ENCODE data around the gene METTL26.

GRCh38 chr16:671353-672131 is 35.4 kb upstream of the METTL26 start:
- no peak for TF ChIP-seq CTCF (conservative IDR thresholded peaks at IDR 0.05; ENCODE audit: low read length)
- TF ChIP-seq EZH2phosphoT487 (IDR thresholded peaks at IDR 0.05; ENCODE audit: borderline replicate concordance), result no peak

Measured in Loucy (cell line).